ENCODE measurements around the gene AP2A1. TPM values are rescaled to one million over a fixed set of nuclear protein-coding genes. Genes with fewer than 3 reads are reported as not detected.

Gene AP2A1
- total RNA-seq, 3 donors from 2014 or later, result 63.6 to 73.6 (median 71.5) TPM

- H3K27me3 Mint-ChIP-seq (ENCODE audit: low read depth), result no peaks in the 10 kb centered on the region
- no peaks in the 10 kb centered on the region for H3K9me3 Mint-ChIP-seq
- H3K36me3 Mint-ChIP-seq (ENCODE audit: insufficient read depth), result peaks cover 18% of the 10 kb centered on the region
- DNase-seq (no peak), ATAC-seq (no peak)
- no peak overlapping the region for H3K4me3 Mint-ChIP-seq
- H3K4me1 Mint-ChIP-seq (ENCODE audit: low read depth), result no peaks in the 10 kb centered on the region
These were observed 28.8 kb downstream of the AP2A1 start for GRCh38 chr19:49795615-49796014.

- Mint-ChIP-seq H3K4me3 (no peak overlapping the region), H3K27me3 (ENCODE audit: low read depth) (no peaks in the 10 kb centered on the region), H3K36me3 (ENCODE audit: insufficient read depth) (peaks cover 18% of the 10 kb centered on the region), H3K9me3 (no peaks in the 10 kb centered on the region), H3K4me1 (ENCODE audit: low read depth) (no peaks in the 10 kb centered on the region)
- ATAC-seq (no peak), DNase-seq (no peak)
These were observed 31.8 kb downstream of the AP2A1 start for GRCh38 chr19:49798574-49798973.

- Mint-ChIP-seq H3K4me1 (ENCODE audit: low read depth) (no peaks in the 10 kb centered on the region), H3K4me3 (no peak overlapping the region), H3K27me3 (ENCODE audit: low read depth) (no peaks in the 10 kb centered on the region), H3K36me3 (ENCODE audit: insufficient read depth) (peaks cover 18% of the 10 kb centered on the region), H3K9me3 (no peaks in the 10 kb centered on the region)
- DNase-seq (no peak), ATAC-seq (no peak)
These were observed 32.5 kb downstream of the AP2A1 start for GRCh38 chr19:49799271-49799797.

- no peak overlapping the region for H3K4me3 Mint-ChIP-seq
- no peaks in the 10 kb centered on the region for H3K27me3 Mint-ChIP-seq (ENCODE audit: low read depth)
- H3K9me3 Mint-ChIP-seq, result no peaks in the 10 kb centered on the region
- H3K4me1 Mint-ChIP-seq (ENCODE audit: low read depth), result no peaks in the 10 kb centered on the region
- peaks cover 16% of the 10 kb centered on the region for H3K36me3 Mint-ChIP-seq (ENCODE audit: insufficient read depth)
- no peak for DNase-seq
- no peak for ATAC-seq
These were observed 33.1 kb downstream of the AP2A1 start for GRCh38 chr19:49799798-49800376.

- ATAC-seq (no peak), DNase-seq (no peak)
- Mint-ChIP-seq H3K9me3 (no peaks in the 10 kb centered on the region), H3K27me3 (ENCODE audit: low read depth) (no peaks in the 10 kb centered on the region), H3K4me1 (ENCODE audit: low read depth) (no peaks in the 10 kb centered on the region), H3K36me3 (ENCODE audit: insufficient read depth) (peaks cover 11% of the 10 kb centered on the region), H3K4me3 (no peak overlapping the region)
These were observed 34.0 kb downstream of the AP2A1 start for GRCh38 chr19:49800771-49801170.

GRCh38 chr19:49801401-49801888 lies 34.6 kb downstream of the AP2A1 start:
- no peaks in the 10 kb centered on the region for H3K4me1 Mint-ChIP-seq (ENCODE audit: low read depth)

GRCh38 chr19:49801966-49802661 lies 35.3 kb downstream of the AP2A1 start:
- H3K4me1 Mint-ChIP-seq (ENCODE audit: low read depth), result no peaks in the 10 kb centered on the region
- peaks cover 8% of the 10 kb centered on the region for H3K36me3 Mint-ChIP-seq (ENCODE audit: insufficient read depth)
- no peaks in the 10 kb centered on the region for H3K9me3 Mint-ChIP-seq
- ATAC-seq, result no peak
- H3K4me3 Mint-ChIP-seq, result no peak overlapping the region
- no peaks in the 10 kb centered on the region for H3K27me3 Mint-ChIP-seq (ENCODE audit: low read depth)
- no peak for DNase-seq

More at GRCh38 chr19:49801401-49801888, 34.6 kb downstream of the AP2A1 start:
- H3K36me3 Mint-ChIP-seq (ENCODE audit: insufficient read depth), result peaks cover 11% of the 10 kb centered on the region
- no peaks in the 10 kb centered on the region for H3K27me3 Mint-ChIP-seq (ENCODE audit: low read depth)
- H3K9me3 Mint-ChIP-seq, result no peaks in the 10 kb centered on the region
- no peak for ATAC-seq
- H3K4me3 Mint-ChIP-seq, result no peak overlapping the region
- DNase-seq, result no peak

- Mint-ChIP-seq H3K4me1 (ENCODE audit: low read depth) (no peaks in the 10 kb centered on the region), H3K4me3 (no peak overlapping the region), H3K9me3 (no peaks in the 10 kb centered on the region), H3K36me3 (ENCODE audit: insufficient read depth) (peaks cover 8% of the 10 kb centered on the region), H3K27me3 (ENCODE audit: low read depth) (no peaks in the 10 kb centered on the region)
- ATAC-seq (no peak), DNase-seq (no peak)
These were observed 36.2 kb downstream of the AP2A1 start for GRCh38 chr19:49802836-49803528.

GRCh38 chr19:49803529-49803856 lies 36.7 kb downstream of the AP2A1 start:
- H3K9me3 Mint-ChIP-seq, result no peaks in the 10 kb centered on the region

GRCh38 chr19:49805822-49806619 lies 39.2 kb downstream of the AP2A1 start:
- H3K4me3 Mint-ChIP-seq, result no peak overlapping the region
- no peaks in the 10 kb centered on the region for H3K9me3 Mint-ChIP-seq
- ATAC-seq (no peak), DNase-seq (no peak)
- H3K27me3 Mint-ChIP-seq (ENCODE audit: low read depth), result no peaks in the 10 kb centered on the region
- H3K4me1 Mint-ChIP-seq (ENCODE audit: low read depth), result peaks cover 10% of the 10 kb centered on the region
- H3K36me3 Mint-ChIP-seq (ENCODE audit: insufficient read depth), result peaks cover 8% of the 10 kb centered on the region

More at GRCh38 chr19:49803529-49803856, 36.7 kb downstream of the AP2A1 start:
- ATAC-seq, result no peak
- no peak for DNase-seq
- no peaks in the 10 kb centered on the region for H3K27me3 Mint-ChIP-seq (ENCODE audit: low read depth)
- peaks cover 8% of the 10 kb centered on the region for H3K36me3 Mint-ChIP-seq (ENCODE audit: insufficient read depth)
- no peak overlapping the region for H3K4me3 Mint-ChIP-seq
- no peaks in the 10 kb centered on the region for H3K4me1 Mint-ChIP-seq (ENCODE audit: low read depth)

GRCh38 chr19:49806620-49806959 lies 39.8 kb downstream of the AP2A1 start:
- Mint-ChIP-seq H3K4me1 (ENCODE audit: low read depth) (peaks cover 10% of the 10 kb centered on the region), H3K36me3 (ENCODE audit: insufficient read depth) (peaks cover 8% of the 10 kb centered on the region), H3K27me3 (ENCODE audit: low read depth) (no peaks in the 10 kb centered on the region), H3K9me3 (no peaks in the 10 kb centered on the region), H3K4me3 (no peak overlapping the region)
- no peak for DNase-seq
- no peak for ATAC-seq

GRCh38 chr19:49807058-49807903 lies 40.5 kb downstream of the AP2A1 start:
- Mint-ChIP-seq H3K4me1 (ENCODE audit: low read depth) (peaks cover 13% of the 10 kb centered on the region), H3K4me3 (no peak overlapping the region), H3K36me3 (ENCODE audit: insufficient read depth) (peaks cover 8% of the 10 kb centered on the region), H3K9me3 (no peaks in the 10 kb centered on the region), H3K27me3 (ENCODE audit: low read depth) (no peaks in the 10 kb centered on the region)
- ATAC-seq (no peak), DNase-seq (no peak)

- Mint-ChIP-seq H3K27me3 (ENCODE audit: low read depth) (no peaks in the 10 kb centered on the region), H3K4me1 (ENCODE audit: low read depth) (peaks cover 20% of the 10 kb centered on the region), H3K9me3 (no peaks in the 10 kb centered on the region), H3K36me3 (ENCODE audit: insufficient read depth) (peaks cover 8% of the 10 kb centered on the region), H3K4me3 (peak overlapping the region; percentile 53)
- DNase-seq (no peak), ATAC-seq (no peak)
These were observed 41.3 kb downstream of the AP2A1 start for GRCh38 chr19:49807904-49808675.

Data from activated T-cell treated with anti-CD3 and anti-CD28 coated beads, Interleukin-2, amount 50 U/mL, for 4 hours (primary cell).